Measurements from ENCODE around the gene AP2B1. TPM values are rescaled to one million over a fixed set of nuclear protein-coding genes. Genes with fewer than 3 reads are reported as not detected.

The AP2B1 gene
- total RNA-seq, 1 experiment from 2014 or later: 195 TPM

DNA sequence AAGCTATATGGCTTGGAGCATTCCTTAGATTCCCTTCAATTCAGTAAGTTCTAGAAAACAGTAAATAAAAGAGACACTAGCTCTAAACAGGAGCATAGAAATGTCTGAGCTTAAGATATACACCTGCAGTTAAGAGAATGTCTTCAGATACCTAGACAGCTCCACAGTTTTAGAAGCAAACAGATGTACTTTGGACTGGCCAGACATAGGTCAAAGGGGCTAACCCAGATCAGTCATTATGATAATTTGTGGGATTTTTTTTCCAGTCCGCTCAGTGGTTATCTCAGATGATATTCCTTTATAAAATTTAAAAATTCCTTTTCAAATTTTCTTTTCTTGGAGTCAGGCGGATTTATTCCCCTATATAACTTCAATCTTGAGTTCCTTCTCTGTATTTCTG lies 78.5 kb downstream of the AP2B1 start (continued):
- TF ChIP-seq ZNF263 (CRISPR knock-in tag; IDR thresholded peaks at IDR 0.05; ENCODE audit: low read depth) (no peak), PRDM15 (CRISPR knock-in tag; IDR thresholded peaks at IDR 0.05) (no peak), ESRRA (CRISPR knock-in tag; IDR thresholded peaks at IDR 0.05; ENCODE audit: borderline replicate concordance) (no peak), RELA (CRISPR knock-in tag; IDR thresholded peaks at IDR 0.05; ENCODE audit: borderline replicate concordance) (no peak), FOXJ3 (CRISPR knock-in tag; IDR thresholded peaks at IDR 0.05; ENCODE audit: borderline replicate concordance) (no peak)
- TF ChIP-seq, protein P1, sequence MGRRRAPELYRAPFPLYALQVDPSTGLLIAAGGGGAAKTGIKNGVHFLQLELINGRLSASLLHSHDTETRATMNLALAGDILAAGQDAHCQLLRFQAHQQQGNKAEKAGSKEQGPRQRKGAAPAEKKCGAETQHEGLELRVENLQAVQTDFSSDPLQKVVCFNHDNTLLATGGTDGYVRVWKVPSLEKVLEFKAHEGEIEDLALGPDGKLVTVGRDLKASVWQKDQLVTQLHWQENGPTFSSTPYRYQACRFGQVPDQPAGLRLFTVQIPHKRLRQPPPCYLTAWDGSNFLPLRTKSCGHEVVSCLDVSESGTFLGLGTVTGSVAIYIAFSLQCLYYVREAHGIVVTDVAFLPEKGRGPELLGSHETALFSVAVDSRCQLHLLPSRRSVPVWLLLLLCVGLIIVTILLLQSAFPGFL (CRISPR knock-in tag; IDR thresholded peaks at IDR 0.05; ENCODE audit: borderline replicate concordance): no peak
- TF ChIP-seq, protein P2, sequence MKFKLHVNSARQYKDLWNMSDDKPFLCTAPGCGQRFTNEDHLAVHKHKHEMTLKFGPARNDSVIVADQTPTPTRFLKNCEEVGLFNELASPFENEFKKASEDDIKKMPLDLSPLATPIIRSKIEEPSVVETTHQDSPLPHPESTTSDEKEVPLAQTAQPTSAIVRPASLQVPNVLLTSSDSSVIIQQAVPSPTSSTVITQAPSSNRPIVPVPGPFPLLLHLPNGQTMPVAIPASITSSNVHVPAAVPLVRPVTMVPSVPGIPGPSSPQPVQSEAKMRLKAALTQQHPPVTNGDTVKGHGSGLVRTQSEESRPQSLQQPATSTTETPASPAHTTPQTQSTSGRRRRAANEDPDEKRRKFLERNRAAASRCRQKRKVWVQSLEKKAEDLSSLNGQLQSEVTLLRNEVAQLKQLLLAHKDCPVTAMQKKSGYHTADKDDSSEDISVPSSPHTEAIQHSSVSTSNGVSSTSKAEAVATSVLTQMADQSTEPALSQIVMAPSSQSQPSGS (CRISPR knock-in tag; IDR thresholded peaks at IDR 0.05; ENCODE audit: borderline replicate concordance, low read depth): no peak

DNA sequence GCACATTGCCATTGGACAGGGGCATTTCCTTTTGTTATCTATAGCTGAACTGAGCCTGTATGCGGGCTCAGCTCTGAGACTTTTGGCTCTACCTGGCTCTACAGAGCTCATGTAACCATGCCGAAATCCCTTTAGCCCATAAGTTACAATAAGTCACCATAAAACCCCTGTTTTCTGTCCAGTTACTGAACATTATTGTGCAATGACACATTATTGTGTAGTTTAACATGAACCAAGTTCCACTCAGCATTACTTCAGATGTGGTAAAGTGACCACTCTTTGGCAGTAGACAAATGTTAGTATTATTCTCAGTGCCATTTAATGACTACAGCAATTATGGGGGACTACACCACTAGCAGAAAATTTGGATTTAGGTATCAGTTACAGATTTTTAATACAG lies 78.9 kb downstream of the AP2B1 start:
- ATAC-seq (no peak), DNase-seq (ENCODE audit: low spot score) (no peak)
- CTCF ChIA-PET: interaction anchor here (1.6 kb wide), 1 partner anchor 81 kb away, joined by 5 read pairs; no protein-coding TSS in a partner anchor
- POLR2A ChIA-PET: no interaction called here
- Mint-ChIP-seq H3K4me3 (no peak overlapping the region), H3K27me3 (ENCODE audit: low read depth) (no peaks in the 10 kb centered on the region), H3K4me1 (peaks cover 14% of the 10 kb centered on the region), H3K36me3 (peaks cover 20% of the 10 kb centered on the region), H3K27ac (no peak overlapping the region), H3K9me3 (no peaks in the 10 kb centered on the region)
- no peak for TF ChIP-seq ZBTB43 (CRISPR knock-in tag; IDR thresholded peaks at IDR 0.05)
- no peak for TF ChIP-seq GABPB1 (CRISPR knock-in tag; IDR thresholded peaks at IDR 0.05)
- TF ChIP-seq, protein P3, sequence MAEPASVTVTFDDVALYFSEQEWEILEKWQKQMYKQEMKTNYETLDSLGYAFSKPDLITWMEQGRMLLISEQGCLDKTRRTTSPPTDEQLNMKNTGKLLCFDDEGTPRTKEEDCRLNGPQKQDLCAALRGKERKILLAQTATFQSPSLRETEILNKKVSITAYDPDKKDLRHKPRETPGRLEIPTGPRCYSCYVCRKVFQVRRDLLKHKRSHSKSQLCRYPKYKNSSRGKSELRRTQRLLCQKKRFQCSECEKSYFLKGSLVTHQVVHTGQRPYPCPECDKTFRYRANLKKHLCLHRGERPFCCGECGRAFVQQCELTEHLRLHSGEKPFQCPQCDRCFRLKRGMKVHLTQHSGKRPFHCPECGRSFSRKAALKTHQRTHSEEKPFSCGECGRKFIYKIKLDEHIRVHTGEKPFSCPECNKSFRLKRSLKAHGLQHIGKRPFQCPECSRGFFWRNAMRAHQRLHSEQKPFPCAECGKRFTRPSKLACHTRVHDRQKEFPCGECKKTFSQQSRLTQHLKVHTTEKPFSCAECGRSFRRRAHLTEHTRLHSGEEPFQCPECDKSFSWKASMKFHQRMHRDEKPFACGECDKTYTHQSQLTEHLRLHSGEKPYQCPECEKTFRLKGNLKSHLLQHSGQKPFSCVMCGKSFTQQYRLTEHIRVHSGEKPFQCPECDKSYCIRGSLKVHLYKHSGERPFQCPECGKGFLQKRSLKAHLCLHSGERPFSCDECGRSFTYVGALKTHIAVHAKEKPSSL (CRISPR knock-in tag; conservative IDR thresholded peaks at IDR 0.05): no peak
- TF ChIP-seq TCF7 (CRISPR knock-in tag; IDR thresholded peaks at IDR 0.05; ENCODE audit: low read depth): no peak
- TF ChIP-seq IRF1 (CRISPR knock-in tag; IDR thresholded peaks at IDR 0.05): no peak
- TF ChIP-seq, protein P4, sequence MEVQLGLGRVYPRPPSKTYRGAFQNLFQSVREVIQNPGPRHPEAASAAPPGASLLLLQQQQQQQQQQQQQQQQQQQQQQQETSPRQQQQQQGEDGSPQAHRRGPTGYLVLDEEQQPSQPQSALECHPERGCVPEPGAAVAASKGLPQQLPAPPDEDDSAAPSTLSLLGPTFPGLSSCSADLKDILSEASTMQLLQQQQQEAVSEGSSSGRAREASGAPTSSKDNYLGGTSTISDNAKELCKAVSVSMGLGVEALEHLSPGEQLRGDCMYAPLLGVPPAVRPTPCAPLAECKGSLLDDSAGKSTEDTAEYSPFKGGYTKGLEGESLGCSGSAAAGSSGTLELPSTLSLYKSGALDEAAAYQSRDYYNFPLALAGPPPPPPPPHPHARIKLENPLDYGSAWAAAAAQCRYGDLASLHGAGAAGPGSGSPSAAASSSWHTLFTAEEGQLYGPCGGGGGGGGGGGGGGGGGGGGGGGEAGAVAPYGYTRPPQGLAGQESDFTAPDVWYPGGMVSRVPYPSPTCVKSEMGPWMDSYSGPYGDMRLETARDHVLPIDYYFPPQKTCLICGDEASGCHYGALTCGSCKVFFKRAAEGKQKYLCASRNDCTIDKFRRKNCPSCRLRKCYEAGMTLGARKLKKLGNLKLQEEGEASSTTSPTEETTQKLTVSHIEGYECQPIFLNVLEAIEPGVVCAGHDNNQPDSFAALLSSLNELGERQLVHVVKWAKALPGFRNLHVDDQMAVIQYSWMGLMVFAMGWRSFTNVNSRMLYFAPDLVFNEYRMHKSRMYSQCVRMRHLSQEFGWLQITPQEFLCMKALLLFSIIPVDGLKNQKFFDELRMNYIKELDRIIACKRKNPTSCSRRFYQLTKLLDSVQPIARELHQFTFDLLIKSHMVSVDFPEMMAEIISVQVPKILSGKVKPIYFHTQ (CRISPR knock-in tag; IDR thresholded peaks at IDR 0.05): no peak
- TF ChIP-seq TEAD4 (CRISPR knock-in tag; IDR thresholded peaks at IDR 0.05): no peak
- TF ChIP-seq ESRRA (CRISPR knock-in tag; IDR thresholded peaks at IDR 0.05; ENCODE audit: borderline replicate concordance): no peak
- TF ChIP-seq ATF3 (CRISPR knock-in tag; conservative IDR thresholded peaks at IDR 0.05): no peak
- TF ChIP-seq ZNF416 (CRISPR knock-in tag; IDR thresholded peaks at IDR 0.05): no peak
